ENCODE measurements around the gene AWAT2. TPM values are rescaled to one million over a fixed set of nuclear protein-coding genes. Genes with fewer than 3 reads are reported as not detected.
"Not testable (repeated sequence)": the region's sequence is repeated elsewhere in the genome, so short reads cannot be mapped to it uniquely, and the experiment has no call there.

The AWAT2 gene
- polyA plus RNA-seq, 3 donors = not detected

GRCh38 chrX:70009970-70010369 lies 39.8 kb downstream of the AWAT2 start:
- 62 to 92% (median 77%) methylated on average over 2 of the region's 2 CpGs for WGBS, 3 donors
- H3K27ac ChIP-seq (ENCODE audit: low read depth, low read length) = no peak overlapping the region

- H3K27ac ChIP-seq (ENCODE audit: low read depth, low read length) = no peak overlapping the region
These were observed 40.7 kb downstream of the AWAT2 start for GRCh38 chrX:70009049-70009448.

DNA sequence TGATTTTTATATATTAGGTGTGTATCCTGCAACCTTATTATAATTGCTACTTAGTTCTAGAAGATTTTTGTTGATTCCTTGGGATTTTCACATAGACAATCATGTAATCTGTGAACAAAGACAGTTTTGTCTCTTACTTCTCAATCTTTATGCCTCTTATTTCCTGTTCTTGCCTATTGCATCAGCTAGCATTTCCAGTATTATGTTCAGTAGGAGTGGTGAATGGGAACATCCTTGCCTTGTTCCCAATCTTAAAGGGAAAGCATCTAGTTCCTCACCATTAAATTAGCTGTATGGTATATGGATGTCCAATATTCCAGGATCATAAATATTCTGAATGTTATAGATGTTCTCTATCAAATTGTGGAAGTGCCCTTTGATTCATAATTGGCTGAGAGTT lies 41.8 kb downstream of the AWAT2 start:
- no peak overlapping the region for H3K27ac ChIP-seq (ENCODE audit: low read depth, low read length)

- no peak overlapping the region for H3K27ac ChIP-seq (ENCODE audit: low read depth, low read length)
- WGBS, 3 donors = 82 to 93% (median 91%) methylated on average over 3 of the region's 3 CpGs
These were observed 47.9 kb downstream of the AWAT2 start for GRCh38 chrX:70001708-70002341.

- 52 to 80% (median 66%) methylated on average over 2 of the region's 2 CpGs for WGBS, 3 donors
- H3K27ac ChIP-seq (ENCODE audit: low read depth, low read length) = no peak overlapping the region
These were observed 48.5 kb downstream of the AWAT2 start for GRCh38 chrX:70001269-70001668.

DNA sequence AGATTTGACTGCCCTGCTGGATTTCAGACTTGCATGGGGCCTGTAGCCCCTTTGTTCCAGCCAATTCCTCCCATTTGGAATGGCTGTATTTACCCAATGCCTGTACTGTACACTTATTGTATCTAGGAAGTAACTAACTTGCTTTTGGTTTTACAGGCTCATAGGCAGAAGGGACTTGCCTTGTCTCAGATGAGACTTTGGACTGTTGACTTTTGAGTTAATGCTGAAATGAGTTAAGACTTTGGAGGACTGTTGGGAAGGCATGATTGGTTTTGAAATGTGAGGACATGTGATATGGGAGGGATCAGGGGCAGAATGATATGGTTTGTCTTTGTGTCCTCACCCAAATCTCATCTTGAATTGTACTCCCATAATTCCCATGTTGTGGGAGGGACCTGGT lies 51.4 kb downstream of the AWAT2 start:
- H3K27ac ChIP-seq (ENCODE audit: low read depth, low read length) = not testable (repeated sequence)

- H3K27ac ChIP-seq (ENCODE audit: low read depth, low read length) = no peak overlapping the region
These were observed 53.6 kb downstream of the AWAT2 start for GRCh38 chrX:69996113-69996468.

DNA sequence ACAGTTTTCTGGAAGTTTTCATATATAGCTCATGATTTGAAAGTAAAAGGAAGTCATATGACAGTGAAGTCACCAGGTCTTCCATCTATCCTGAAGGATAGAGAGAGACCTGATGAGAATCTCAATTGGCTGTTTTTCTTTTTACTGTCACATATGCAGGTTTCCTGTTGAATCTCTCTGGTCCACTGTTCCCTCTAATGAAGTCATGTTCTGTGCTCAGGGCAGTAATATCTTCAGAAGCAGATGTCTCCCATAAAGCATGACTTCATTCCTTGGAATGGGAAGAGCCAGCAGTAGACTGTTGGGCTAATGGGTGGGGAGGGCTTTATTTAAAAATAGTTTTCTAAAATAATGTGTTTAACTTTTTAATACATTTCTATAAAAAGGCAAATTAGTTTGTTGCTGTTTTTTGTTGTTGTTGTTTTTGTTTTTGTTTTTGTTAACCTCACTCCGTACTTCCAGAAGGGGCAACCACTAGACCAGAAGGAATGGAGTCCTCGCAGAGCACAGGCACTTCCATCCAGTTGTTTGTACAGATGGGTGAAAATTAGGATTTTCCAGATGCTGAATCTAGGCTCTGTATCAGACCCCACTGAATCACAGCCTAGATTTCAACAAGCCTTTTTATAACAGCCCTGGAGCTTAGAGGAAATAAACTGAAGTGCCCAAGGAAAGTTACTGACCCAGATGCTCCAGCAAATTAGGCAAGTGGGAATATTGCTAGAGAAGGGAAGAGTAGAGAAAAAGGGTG lies 54.2 kb downstream of the AWAT2 start:
- no peak overlapping the region for H3K27ac ChIP-seq (ENCODE audit: low read depth, low read length)

GRCh38 chrX:69993494-69993893 lies 56.2 kb downstream of the AWAT2 start:
- H3K27ac ChIP-seq (ENCODE audit: low read depth, low read length) = no peak overlapping the region

More for the DNA sequence above, 54.2 kb downstream of the AWAT2 start:
- WGBS, 3 donors = 67 to 95% (median 94%) methylated on average over 2 of the region's 2 CpGs

GRCh38 chrX:69991685-69992084 lies 58.1 kb downstream of the AWAT2 start:
- 81 to 93% (median 87%) methylated on average over 3 of the region's 3 CpGs for WGBS, 3 donors
- H3K27ac ChIP-seq (ENCODE audit: low read depth, low read length) = no peak overlapping the region

Other genes starting within 250 kb of the AWAT2 start
- not detected for gene OTUD6A, start 12.5 kb upstream of the AWAT2 start, polyA plus RNA-seq
- 10 to 100 TPM; 59.4 to 89.5 (median 69.5) TPM for gene IGBP1, start 83.5 kb upstream of the AWAT2 start, polyA plus RNA-seq
- gene DGAT2L6, start 127.5 kb upstream of the AWAT2 start, polyA plus RNA-seq = not detected
- gene AWAT1, start 184.7 kb upstream of the AWAT2 start, polyA plus RNA-seq = not detected
- under 1 TPM in 1 of 3 donors, not detected in 2; 0.10 TPM for gene P2RY4, start 210.3 kb upstream of the AWAT2 start, polyA plus RNA-seq
- not detected for gene ARR3, start 218.4 kb upstream of the AWAT2 start, polyA plus RNA-seq
- not detected for gene RAB41, start 232.2 kb upstream of the AWAT2 start, polyA plus RNA-seq
- 10 to 100 TPM; 18.2 to 48.2 (median 33.0) TPM for gene PDZD11, start 240.0 kb upstream of the AWAT2 start, polyA plus RNA-seq
- under 1 TPM; 0.06 to 0.34 (median 0.13) TPM for gene KIF4A, start 240.2 kb upstream of the AWAT2 start, polyA plus RNA-seq